ENCODE data around the gene ALDOA. TPM values are rescaled to one million over a fixed set of nuclear protein-coding genes. Genes with fewer than 3 reads are reported as not detected.

Gene ALDOA
- total RNA-seq, 2 donors from 2014 or later: 884 to 943 TPM

DNA sequence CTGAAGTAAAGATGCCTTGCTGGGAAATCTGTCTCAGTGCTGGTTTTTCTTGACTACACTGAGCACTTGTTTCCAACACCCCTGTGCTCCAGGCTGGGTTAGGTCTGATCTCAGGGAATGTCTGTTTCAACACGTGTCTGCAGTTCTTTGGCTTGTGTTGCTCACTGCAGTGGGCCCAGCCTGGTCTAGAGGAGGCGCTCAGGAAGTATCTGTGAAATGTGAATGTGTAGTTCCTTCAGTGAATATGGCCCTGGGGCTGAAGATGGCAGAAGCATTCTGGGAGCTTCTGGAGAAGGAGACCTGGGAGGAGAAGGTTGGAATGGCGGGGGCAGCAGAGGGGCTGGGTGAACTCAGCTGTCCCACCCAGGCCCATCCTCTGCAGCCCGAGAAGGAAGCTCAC, 38.5 kb downstream of the ALDOA start:
- H3K27ac ChIP-seq: no peak overlapping the region
- H3K9me3 ChIP-seq: no peaks in the 10 kb centered on the region
- TF ChIP-seq CTCF (IDR thresholded peaks at IDR 0.05): no peak
- TF ChIP-seq POLR2A (IDR thresholded peaks at IDR 0.05): no peak
- no peak for TF ChIP-seq POLR2AphosphoS5 (IDR thresholded peaks at IDR 0.05)
- 67% methylated on average over 4 of the region's 4 CpGs for WGBS
- no peaks in the 10 kb centered on the region for H3K4me1 ChIP-seq (replicated peaks)
- intact Hi-C loops (cut with DNase I): no loop called here
- DNase-seq (ENCODE audit: low spot score): no peak
- H3K4me3 ChIP-seq: no peak overlapping the region
- H3K27me3 ChIP-seq (replicated peaks; ENCODE audit: insufficient read depth): no peaks in the 10 kb centered on the region
- no peaks in the 10 kb centered on the region for H3K36me3 ChIP-seq

DNA sequence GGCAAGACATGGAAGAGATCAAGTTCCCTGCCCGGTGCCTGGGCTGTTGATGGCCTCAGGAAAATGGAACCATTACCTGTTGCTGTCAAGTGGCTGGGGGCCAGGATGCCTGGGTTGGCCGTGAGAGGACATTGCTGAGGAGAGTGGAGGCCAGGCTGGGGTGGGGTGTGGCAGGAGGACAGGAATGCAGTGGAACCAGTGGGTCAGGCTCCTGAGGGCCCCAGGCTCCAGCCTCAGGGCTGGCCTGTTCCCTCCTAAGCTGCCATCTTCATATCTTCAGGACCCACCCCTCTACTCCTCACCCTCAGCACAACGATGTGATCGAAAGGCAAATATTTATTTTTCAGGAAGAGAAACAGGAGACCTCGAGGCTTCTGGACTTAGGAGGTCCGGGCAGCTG, 38.9 kb downstream of the ALDOA start:
- Histone ChIP-seq H3K4me3 (no peak overlapping the region), H3K36me3 (no peaks in the 10 kb centered on the region), H3K27ac (no peak overlapping the region), H3K4me1 (replicated peaks) (no peaks in the 10 kb centered on the region), H3K27me3 (replicated peaks; ENCODE audit: insufficient read depth) (no peaks in the 10 kb centered on the region), H3K9me3 (no peaks in the 10 kb centered on the region)
- TF ChIP-seq CTCF (IDR thresholded peaks at IDR 0.05) (no peak), POLR2A (IDR thresholded peaks at IDR 0.05) (no peak), POLR2AphosphoS5 (IDR thresholded peaks at IDR 0.05) (no peak)
- DNase-seq (ENCODE audit: low spot score): no peak
- intact Hi-C loops (cut with DNase I): no loop called here
- 53% methylated on average over 6 of the region's 6 CpGs for WGBS

DNA sequence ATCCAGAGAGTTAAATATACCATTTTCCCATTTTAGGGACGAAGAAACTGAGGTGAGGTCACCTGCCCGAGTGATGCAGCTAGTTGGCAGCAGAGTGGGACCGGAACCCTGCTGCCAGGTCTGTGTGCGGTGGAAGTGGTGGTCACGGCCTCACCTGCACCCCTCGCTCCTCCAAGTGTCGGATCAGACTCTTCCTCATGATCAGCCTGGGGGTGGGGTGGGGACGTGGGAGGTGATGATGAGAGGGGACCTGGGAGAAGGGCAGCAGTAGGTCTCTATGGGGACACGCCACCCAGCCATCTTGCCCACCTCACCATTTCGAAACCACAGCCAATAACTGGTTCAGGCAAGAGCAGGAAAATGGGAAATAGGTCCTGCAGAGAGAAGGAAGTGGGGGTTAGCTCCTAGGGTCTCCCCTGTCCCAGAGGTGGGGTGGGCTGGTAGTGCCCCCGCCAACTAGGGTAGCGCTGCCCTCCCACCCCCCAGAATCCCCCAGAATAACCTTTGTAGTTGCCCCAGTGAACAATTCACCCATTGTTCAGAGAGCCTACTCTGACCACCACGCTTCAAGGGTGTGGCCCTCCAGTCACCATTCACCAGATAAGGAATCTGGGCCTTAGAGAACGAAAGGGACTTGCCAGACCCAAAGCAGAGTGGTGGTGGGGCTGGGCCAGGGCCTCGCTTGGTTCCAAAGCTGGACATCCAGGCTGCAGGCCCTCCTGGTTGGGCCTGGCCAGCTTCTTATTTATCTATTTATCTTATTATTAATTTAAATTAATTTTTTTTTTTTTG, 42.7 kb downstream of the ALDOA start:
- no peaks in the 10 kb centered on the region for H3K4me1 ChIP-seq (replicated peaks)
- H3K9me3 ChIP-seq: no peaks in the 10 kb centered on the region
- WGBS: 92% methylated on average over 14 of the region's 15 CpGs
- intact Hi-C loops (cut with DNase I): no loop called here
- TF ChIP-seq POLR2AphosphoS5 (IDR thresholded peaks at IDR 0.05) (no peak), POLR2A (IDR thresholded peaks at IDR 0.05) (no peak), CTCF (IDR thresholded peaks at IDR 0.05) (no peak)
- no peak for DNase-seq (ENCODE audit: low spot score)
- no peaks in the 10 kb centered on the region for H3K27me3 ChIP-seq (replicated peaks; ENCODE audit: insufficient read depth)
- H3K27ac ChIP-seq: no peak overlapping the region
- H3K36me3 ChIP-seq: no peaks in the 10 kb centered on the region
- H3K4me3 ChIP-seq: no peak overlapping the region

DNA sequence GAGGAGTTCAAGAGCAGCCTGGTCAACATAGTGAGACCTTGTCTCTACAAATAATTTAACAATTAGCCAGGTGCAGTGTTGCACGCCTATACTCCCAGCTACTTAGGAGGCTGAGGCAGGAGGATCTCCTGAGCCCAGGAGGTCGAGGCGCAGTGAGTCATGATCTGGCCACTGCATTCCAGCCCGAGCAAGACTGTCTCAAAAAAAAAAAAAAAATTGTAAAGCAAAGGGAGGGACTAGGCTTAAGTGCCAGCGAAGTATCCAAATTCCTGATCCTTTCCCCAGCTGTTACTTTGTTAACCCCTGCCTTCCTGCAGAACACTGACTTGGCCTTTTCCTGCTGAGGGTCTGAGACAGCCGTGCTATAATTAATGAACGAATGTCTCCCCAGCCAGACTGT, 45.1 kb downstream of the ALDOA start:
- 64% methylated on average over 7 of the region's 7 CpGs for WGBS
- Histone ChIP-seq H3K9me3 (no peaks in the 10 kb centered on the region), H3K27me3 (replicated peaks; ENCODE audit: insufficient read depth) (no peaks in the 10 kb centered on the region), H3K4me3 (no peak overlapping the region), H3K36me3 (no peaks in the 10 kb centered on the region), H3K27ac (no peak overlapping the region), H3K4me1 (replicated peaks) (no peaks in the 10 kb centered on the region)
- no peak for DNase-seq (ENCODE audit: low spot score)
- TF ChIP-seq CTCF (IDR thresholded peaks at IDR 0.05): no peak
- TF ChIP-seq POLR2AphosphoS5 (IDR thresholded peaks at IDR 0.05): no peak
- TF ChIP-seq POLR2A (IDR thresholded peaks at IDR 0.05): no peak
- intact Hi-C loops (cut with DNase I): no loop called here
